NB4 (cell line): ENCODE measurements around the gene SHISA8.

Source experiments
- DNase-seq: peaks from one replicate; pipeline ENCODE4 v3.0.0; 2010; ENCODE audit warnings: low read depth
- H3K4me3 ChIP-seq: one replicate; pipeline ENCODE4 v1.5.1; 2011; ENCODE audit warnings: mild to moderate bottlenecking, low read depth, low read length, moderate library complexity
- CTCF ChIP-seq: IDR thresholded peaks from one replicate; pipeline ENCODE4 v1.5.1; 2012; ENCODE audit warnings: low read depth, low read length
- MAX ChIP-seq: IDR thresholded peaks from 2 replicates; pipeline ENCODE4 v1.6.1; 2011; ENCODE audit warnings: low read depth, low read length
- MYC ChIP-seq: IDR thresholded peaks from 2 replicates; pipeline ENCODE4 v1.6.1; 2011; ENCODE audit warnings: low read depth, low read length
- POLR2A ChIP-seq: IDR thresholded peaks from 2 replicates; pipeline ENCODE4 v1.6.1; 2011; ENCODE audit warnings: mild to moderate bottlenecking; ENCODE audit not compliant: insufficient read length; ENCODE audit errors: extremely low read depth

SHISA8 gene

DNA sequence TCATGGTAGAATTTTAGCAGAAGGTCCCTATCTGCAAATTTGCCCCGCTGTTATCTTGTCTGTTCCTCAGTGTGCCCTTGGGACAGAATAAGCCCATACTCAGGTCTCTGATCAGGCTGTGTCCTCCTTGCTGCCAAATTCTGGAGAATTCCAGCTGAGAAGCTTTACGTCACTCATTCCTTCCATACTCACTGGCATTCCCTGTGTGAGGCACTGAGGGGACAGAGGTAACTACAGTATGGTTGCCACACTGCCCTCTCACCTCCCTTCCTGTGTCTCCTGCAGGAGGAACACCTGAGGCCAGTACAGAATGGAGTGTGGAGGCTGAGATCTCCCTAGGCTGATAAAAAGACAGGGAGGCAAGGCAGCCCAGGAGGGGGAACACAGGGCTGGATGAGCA is 31.5 kb downstream of the SHISA8 start:
- no peak overlapping the region for H3K4me3 ChIP-seq
- TF ChIP-seq CTCF (no peak), MYC (no peak)
- DNase-seq, result no peak

DNA sequence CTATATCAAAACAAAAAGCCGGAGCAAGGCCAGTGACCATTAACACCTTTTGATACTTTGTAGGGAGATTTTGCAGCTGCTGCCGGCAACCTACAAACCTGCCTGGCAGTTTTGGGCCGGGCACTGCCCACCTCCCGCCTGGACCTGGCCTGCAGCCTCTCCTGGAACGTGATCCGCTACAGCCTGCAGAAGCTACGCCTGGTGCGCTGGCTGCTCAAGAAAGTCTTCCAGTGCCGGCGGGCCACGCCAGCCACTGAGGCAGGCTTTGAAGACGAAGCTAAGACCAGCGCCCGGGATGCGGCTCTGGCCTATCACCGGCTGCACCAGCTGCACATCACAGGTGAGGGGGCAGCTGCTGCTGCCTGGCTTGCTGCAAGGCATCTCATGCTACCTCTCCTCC is 34.2 kb downstream of the SHISA8 start:
- no peak for DNase-seq
- TF ChIP-seq MAX, result no peak
- TF ChIP-seq MYC, result no peak
- no peak for TF ChIP-seq CTCF
- no peak for TF ChIP-seq POLR2A
- H3K4me3 ChIP-seq, result no peak overlapping the region

GRCh38 chr22:41876675-41877074 is 38.2 kb downstream of the SHISA8 start:
- H3K4me3 ChIP-seq, result no peak overlapping the region
- no peak for TF ChIP-seq CTCF
- no peak for TF ChIP-seq MAX
- no peak for TF ChIP-seq POLR2A
- no peak for TF ChIP-seq MYC
- DNase-seq, result no peak

DNA sequence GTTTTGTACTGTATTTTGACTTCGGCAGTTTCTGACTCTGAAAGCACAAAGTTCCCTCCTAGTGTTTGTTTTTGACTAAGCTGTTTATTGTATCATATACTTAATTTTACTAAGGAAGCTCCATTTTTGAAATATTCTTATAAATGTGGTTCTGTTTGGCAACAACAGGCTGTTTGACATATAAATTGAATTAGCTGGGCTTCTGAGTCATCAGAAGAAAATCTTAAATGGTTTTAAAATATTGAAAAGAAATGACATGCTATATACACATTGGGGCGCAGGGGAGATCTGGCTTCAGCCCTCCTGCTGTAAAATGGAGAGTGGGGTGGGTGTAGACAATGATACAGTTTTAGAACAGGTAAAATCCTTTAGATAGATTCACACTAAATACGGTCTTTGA is 38.6 kb downstream of the SHISA8 start:
- no peak for DNase-seq
- no peak overlapping the region for H3K4me3 ChIP-seq
- no peak for TF ChIP-seq CTCF
- TF ChIP-seq MYC, result no peak
- TF ChIP-seq POLR2A, result no peak
- TF ChIP-seq MAX, result no peak

DNA sequence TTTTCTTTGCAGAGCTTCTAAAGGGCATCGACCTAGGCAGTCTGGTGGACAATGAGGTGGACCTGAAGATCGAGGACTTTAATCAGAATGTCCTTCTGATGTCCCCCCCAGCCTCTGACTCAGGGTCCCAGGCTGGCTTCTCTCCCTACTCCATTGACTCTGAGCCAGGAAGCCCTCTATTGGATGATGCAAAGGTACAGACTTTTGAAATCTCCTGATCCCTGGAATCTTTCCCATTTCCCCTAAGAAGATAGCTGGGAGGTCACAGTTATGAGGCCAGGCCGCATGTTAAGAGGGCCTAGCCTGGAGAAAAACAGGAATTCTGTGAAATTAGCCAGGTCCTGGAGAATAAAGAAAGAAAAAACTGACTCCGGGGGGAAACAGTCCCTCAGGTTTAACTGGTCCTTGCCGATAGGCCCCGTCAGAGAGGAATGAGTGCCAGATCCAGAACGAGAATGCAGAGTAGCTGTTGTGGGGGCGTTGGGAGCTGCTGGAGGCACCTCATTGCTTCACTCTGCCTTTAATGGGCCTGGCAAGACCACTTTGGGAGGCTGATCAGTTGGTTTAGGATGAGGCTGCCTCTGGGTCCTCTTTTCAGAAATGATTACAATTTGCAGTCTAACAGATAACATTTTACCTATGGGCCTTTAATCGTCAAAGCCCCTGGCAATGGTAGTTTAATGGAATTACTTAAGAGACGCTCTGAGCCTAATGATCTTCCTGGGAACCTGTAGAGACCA is 39.2 kb downstream of the SHISA8 start:
- TF ChIP-seq MAX (no peak), POLR2A (no peak)
- H3K4me3 ChIP-seq, result no peak overlapping the region
- no peak for DNase-seq

DNA sequence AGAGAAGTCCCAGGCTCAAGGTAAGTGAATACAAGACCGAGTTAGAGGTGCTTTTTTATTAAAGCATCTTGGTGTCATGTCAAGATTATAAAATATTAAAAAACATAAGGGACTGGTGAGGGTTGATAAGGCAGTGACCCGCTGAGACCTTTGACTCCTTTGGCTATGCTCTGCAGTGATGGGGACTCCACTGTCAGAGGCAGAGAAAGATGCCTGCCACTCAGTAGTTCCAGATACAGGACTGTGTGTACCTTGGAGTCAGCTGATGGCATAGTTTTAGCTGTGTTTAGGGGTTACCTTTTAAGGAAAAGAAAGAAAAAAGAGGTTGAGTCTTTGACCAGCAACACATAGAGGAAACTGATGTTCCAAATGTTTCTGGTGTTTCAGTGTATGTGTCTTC is 40.8 kb downstream of the SHISA8 start:
- TF ChIP-seq MAX (no peak), MYC (no peak), CTCF (no peak), POLR2A (no peak)
- DNase-seq, result no peak

More for the DNA sequence above, 40.8 kb downstream of the SHISA8 start:
- no peak overlapping the region for H3K4me3 ChIP-seq
